Measurements from ENCODE around the gene EZR. TPM values are rescaled to one million over a fixed set of nuclear protein-coding genes. Genes with fewer than 3 reads are reported as not detected.
A peak's percentile ranks its signal among the peaks of the same experiment; 100 is the strongest.

EZR gene
- total and polyA plus RNA-seq, 2 of the 13 experiments (the other 11 are each of a cell fraction or from before 2014, with no cell fraction given) = 34.7 to 60.3 TPM

GRCh38 chr6:158853072-158853879, 34.1 kb upstream of the EZR start (continued):
- TF ChIP-seq ZFP62 (CRISPR knock-in tag; IDR thresholded peaks at IDR 0.05) (no peak), GMEB2 (CRISPR knock-in tag; IDR thresholded peaks at IDR 0.05; ENCODE audit: low read depth) (no peak), ARHGAP35 (CRISPR knock-in tag; IDR thresholded peaks at IDR 0.05; ENCODE audit: borderline replicate concordance) (no peak), HOMEZ (CRISPR knock-in tag; IDR thresholded peaks at IDR 0.05; ENCODE audit: low read depth) (peak; percentile 70), RARG (CRISPR knock-in tag; IDR thresholded peaks at IDR 0.05; ENCODE audit: low read depth) (no peak), KDM4B (CRISPR knock-in tag; IDR thresholded peaks at IDR 0.05) (no peak), KMT2A (CRISPR knock-in tag; IDR thresholded peaks at IDR 0.05) (no peak), ZNF580 (CRISPR knock-in tag; IDR thresholded peaks at IDR 0.05; ENCODE audit: borderline replicate concordance, low read depth) (no peak), SP4 (CRISPR knock-in tag; IDR thresholded peaks at IDR 0.05) (no peak), THAP11 (CRISPR knock-in tag; IDR thresholded peaks at IDR 0.05) (peak; percentile 70; the same call in 1 of the 2 replicates), E2F1 (CRISPR knock-in tag; IDR thresholded peaks at IDR 0.05) (no peak), ZNF230 (CRISPR knock-in tag; IDR thresholded peaks at IDR 0.05) (no peak), NFE2L1 (CRISPR knock-in tag; IDR thresholded peaks at IDR 0.05; ENCODE audit: borderline replicate concordance) (no peak), RELA (CRISPR knock-in tag; IDR thresholded peaks at IDR 0.05) (no peak), NFKBIZ (CRISPR knock-in tag; IDR thresholded peaks at IDR 0.05) (0 out of 2 replicates have a peak, but pooled peaks have one; percentile 59), FOXO1 (CRISPR knock-in tag; IDR thresholded peaks at IDR 0.05) (peak; percentile 20; the same call in 1 of the 2 replicates), ZNF20 (CRISPR knock-in tag; IDR thresholded peaks at IDR 0.05) (no peak), GATAD2A (CRISPR knock-in tag; IDR thresholded peaks at IDR 0.05) (peak; percentile 83), ZNF607 (CRISPR knock-in tag; IDR thresholded peaks at IDR 0.05; ENCODE audit: borderline replicate concordance) (no peak), TCF12 (IDR thresholded peaks at IDR 0.05) (no peak), TCF12 (CRISPR knock-in tag; IDR thresholded peaks at IDR 0.05) (peak; percentile 66; the same call in 1 of the 2 replicates), ZNF720 (CRISPR knock-in tag; IDR thresholded peaks at IDR 0.05) (no peak), ZBTB2 (CRISPR knock-in tag; IDR thresholded peaks at IDR 0.05; ENCODE audit: low read depth) (no peak), NAIF1 (CRISPR knock-in tag; IDR thresholded peaks at IDR 0.05; ENCODE audit: borderline replicate concordance) (no peak), RFX3 (CRISPR knock-in tag; IDR thresholded peaks at IDR 0.05) (0 out of 2 replicates have a peak, but pooled peaks have one; percentile 37)
